GM19455 (cell line): Measurements from ENCODE around the gene TNFRSF14.
A peak's percentile ranks its signal among the peaks of the same experiment; 100 is the strongest.
"Not testable (repeated sequence)": the region's sequence is repeated elsewhere in the genome, so short reads cannot be mapped to it uniquely, and the experiment has no call there.

Experiments
- ATAC-seq: cut with Tn5 transposase; IDR thresholded peaks from one replicate; pipeline ENCODE4 v1.9.1; 2021; ENCODE audit not compliant: unreplicated experiment

TNFRSF14 gene

DNA sequence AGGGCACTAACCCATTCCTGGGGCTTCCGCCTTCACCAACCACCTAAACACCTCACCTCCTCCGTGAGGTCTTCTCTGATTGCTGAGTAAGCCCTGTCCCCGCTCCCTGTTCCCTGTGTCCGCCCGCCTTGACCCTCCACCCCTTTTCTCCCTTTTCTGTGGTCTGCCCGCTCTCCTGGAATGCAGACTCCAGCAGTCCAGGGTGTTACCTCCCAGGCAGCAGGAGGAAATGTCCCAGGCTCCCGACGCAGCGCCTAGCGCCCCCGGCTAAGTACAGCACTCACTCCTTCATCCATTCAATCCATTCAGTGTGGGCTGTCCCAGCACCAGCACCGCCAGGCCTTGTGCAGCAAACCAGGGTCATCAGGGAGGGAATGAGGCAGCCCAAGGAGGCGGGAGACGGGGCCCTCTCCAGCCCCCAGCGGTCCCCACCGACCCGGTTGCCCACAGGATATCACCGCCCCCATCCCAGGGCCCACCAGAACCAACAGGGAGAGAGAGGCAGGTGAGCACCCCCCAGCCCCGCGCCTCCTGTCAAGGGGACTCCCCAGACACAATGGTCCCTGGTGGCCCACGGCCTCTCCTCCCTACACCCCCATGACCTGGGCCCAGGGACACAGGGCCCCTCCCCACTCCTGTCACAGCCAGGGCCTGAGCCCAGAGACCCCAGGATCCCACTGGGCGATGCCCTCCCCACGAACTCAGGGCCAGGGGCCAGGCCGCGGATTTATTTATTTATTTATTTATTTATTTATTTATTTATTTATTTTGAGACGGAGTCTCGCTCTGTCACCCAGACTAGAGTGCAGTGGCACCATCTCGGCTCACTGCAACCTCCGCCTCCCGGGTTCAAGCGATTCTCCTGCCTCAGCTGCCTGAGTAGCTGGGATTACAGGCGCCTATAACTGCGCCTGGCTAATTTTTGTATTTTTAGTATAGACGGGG, 10.2 kb downstream of the TNFRSF14 start:
- ATAC-seq = no peak

- ATAC-seq = no peak
Observed at GRCh38 chr1:2567083-2567679, 11.0 kb downstream of the TNFRSF14 start.

DNA sequence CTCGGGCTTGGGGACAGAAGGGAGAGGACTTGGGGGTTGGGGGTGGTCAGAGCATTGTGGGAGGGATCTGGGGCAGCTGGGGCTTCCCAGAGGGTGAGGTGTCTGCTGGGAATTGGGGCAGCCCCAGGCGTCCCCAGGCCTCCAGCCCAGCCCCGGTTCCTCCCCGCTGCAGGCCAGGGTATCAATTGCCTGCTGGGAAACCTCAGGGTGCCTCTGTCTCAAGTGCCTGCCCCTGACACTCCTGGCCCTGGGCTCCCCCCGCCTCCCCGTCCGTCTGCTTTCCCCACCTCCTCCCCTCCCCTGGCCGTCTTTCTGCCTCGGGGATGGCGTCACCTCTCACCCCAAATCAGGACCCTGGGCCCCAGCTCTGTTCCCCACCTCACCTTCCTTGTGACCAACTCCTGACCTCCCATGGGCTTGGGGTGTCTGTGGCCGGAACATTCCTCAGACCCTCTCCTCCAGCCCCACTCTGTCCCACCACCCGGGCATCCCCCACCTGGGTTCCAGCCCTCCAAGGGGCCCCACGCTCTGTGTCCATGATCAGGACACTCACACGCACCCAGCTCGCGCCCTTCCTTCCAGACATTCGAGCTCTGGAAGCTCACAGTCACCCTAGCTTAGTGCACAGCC, 12.1 kb downstream of the TNFRSF14 start:
- ATAC-seq = not testable (repeated sequence)

GRCh38 chr1:2569060-2569459, 12.9 kb downstream of the TNFRSF14 start:
- ATAC-seq = no peak

DNA sequence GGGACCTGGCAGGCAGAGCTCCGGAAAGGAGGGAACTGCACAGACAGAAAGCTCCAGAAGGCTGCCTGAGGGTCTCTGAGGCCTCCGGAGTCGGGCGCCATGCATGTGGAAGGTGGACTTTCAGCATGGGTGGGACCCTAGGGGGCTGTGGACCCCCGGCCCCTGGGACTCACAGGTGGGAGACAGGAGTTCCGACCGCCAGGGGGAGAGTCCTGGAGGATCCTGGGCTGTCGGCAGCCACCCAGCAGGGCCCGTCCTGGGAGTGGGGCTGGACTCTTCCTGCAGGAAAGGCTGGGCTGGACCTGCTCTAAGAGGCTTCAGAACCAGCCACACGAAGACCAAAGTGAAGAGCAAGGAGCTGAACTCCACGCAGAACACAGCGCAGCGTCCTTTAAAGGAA, 13.5 kb downstream of the TNFRSF14 start:
- not testable (repeated sequence) for ATAC-seq

DNA sequence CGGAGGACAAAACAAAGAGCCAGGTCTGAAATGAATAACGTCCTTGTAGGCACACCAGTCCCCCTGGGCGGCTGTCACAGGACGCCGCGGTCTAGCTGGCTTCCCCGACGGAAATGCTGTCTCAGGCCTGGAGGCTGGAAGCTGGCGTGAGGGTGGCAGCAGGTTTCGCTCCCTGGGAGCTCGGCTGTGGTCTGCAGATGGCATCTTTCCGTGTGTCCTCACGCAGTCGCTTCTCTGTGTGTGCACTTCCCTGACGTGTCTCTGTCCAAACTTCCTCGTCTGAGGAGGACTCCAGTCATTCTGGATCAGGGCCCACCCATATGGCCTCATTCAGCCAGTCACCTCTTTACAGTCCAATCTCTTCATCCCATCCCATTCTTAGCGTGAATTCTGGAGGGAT, 14.2 kb downstream of the TNFRSF14 start:
- ATAC-seq = no peak

DNA sequence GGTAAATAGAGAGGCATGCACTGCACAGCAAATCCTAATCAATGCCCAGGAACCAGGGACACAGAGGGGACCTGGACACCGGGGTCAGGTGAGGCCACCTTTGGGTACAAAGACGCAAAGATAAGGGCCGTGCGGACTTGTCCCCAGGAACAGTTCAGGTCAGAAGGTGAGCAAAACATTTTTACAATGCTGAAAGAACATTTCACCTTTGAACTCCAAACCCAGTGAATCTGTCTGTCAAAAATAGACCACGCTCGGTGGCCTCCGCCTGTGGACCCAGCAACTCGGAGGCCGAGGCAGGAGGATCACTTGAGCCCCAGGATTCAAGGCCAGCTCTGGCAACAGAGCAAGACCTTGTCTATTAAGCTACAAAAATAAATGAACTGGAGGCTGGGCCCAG, 15.2 kb downstream of the TNFRSF14 start:
- no peak for ATAC-seq

DNA sequence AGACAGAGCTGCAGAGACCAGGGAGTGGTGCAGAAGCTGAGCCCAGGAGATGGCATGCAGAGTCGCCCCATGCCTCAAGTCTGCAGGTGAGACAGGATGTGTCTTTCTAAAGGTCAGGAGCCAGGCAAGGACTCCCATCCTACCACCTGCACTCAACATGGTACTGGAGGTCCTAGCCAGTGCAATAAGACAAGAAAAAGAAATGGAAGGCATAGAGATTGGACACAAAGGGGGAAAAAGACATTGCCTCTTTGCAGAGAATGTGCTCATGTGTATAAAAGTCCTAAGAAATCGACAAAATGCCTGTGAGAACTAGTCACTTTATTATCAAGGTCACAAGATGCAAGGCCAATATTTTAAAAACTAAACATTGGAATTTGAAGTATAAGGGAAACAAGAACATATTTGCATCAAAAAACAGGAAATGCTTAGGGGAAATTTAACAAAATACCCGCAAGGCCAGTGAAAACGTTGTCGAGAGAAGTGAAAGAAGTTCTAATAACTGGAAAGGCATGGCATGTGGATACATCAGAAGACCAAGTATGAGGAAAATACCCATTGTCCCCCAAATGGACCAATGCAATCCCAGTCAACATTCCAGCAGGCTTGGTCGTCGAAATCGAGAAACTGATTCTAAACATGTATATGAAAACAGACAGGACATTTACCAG, 17.2 kb downstream of the TNFRSF14 start:
- ATAC-seq = no peak

GRCh38 chr1:2574350-2574749, 18.2 kb downstream of the TNFRSF14 start:
- ATAC-seq = no peak

GRCh38 chr1:2575801-2576663, 19.9 kb downstream of the TNFRSF14 start:
- no peak for ATAC-seq

GRCh38 chr1:2577565-2578075, 21.4 kb downstream of the TNFRSF14 start:
- peak; percentile 37 for ATAC-seq

DNA sequence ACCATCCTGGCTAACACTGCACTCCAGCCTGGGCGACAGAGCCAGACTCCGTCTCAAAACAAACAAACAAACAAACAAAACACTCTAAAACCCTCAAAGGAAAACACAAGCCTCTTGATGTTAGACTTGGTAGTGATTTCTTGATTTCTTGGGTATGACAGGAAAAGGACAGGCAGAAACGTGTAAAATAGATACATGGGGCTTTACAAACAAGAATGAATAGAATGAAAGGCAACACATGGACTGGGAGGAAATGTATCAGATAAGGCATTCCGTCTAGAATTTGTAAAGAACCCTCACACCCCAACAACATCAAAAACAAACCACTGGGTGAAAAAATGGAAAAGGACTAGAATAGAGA, 22.6 kb downstream of the TNFRSF14 start:
- no peak for ATAC-seq

DNA sequence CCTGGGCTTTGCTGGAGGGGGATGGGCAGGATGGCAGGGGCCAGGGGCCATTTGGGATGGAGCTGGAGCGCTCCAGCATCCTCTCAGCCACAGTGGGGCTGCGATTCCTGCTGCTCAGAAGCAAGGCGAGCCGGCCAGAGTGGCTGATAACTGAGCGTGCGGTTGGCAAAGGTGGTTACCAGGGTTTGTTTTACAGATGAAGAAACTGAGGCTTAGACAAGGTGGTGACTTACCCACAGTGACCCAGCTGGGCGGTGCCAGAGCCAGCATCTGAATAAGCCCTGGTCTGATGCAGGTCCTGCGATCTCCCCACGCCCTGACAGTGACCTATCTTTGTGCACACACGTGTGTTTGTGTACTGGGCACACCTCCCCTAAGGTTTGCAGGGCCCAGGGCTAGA, 24.5 kb downstream of the TNFRSF14 start:
- ATAC-seq = no peak

DNA sequence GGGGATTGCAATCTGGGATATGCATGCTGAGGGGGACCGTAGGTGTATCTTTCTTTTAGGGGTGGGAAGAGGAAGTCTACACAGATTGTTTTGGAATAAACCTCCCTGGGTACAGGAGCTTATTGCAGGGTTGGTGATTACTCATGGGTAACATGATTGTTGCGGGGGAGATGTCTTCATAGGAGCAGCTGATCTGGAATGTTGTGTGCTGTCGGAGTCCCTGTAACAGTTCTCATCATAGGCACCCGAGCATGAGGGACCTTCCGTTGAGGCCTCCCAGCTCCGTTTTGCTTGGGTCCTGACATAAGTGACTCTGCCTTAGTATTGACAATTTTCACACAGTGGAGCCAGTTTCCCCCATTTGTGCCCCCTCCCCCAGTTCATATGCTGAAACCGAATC, 26.2 kb downstream of the TNFRSF14 start:
- no peak for ATAC-seq

- ATAC-seq = no peak
Observed at GRCh38 chr1:2583331-2583791, 27.2 kb downstream of the TNFRSF14 start.

DNA sequence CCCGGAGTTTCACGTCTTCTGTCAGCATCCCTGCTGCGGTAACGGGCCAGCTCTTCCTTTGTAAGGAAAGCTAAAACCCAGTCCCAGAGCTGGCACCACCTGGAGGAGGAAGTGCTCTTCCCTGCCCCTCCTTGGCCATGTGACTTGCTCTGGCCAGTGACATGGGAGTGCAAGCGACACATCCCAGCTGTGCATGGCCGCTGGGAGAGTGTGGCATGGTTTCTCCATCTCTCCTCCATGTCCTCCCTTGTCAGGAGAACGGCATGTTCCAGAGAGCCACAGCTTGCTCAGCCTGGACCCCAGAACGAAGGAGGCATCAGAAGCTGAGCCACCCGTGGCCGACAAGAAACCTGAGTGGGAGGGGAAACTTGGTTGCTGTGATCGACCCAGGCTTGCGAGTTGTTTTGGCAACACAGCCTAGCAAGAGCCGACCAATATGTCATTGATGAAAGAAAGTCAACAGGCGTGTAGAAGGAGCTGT, 27.7 kb downstream of the TNFRSF14 start:
- ATAC-seq = no peak

- no peak for ATAC-seq
Observed at GRCh38 chr1:2584686-2585317, 28.6 kb downstream of the TNFRSF14 start.

GRCh38 chr1:2585318-2586092, 29.3 kb downstream of the TNFRSF14 start:
- peak; percentile 28 for ATAC-seq
